CD4-positive, alpha-beta memory T cell (primary cell): ENCODE data around the gene DGKG. TPM values are rescaled to one million over a fixed set of nuclear protein-coding genes. Genes with fewer than 3 reads are reported as not detected.

ENCODE experiments used
- CTCF ChIA-PET: fragments of 350-600 bp; sonication (Branson Sonifier 250); formaldehyde crosslinking; loops from one replicate; lab custom pipeline; 2021; ENCODE audit warnings: inconsistent platforms; ENCODE audit not compliant: partially characterized antibody; lab: Charles Lee
- POLR2A ChIA-PET: fragments of 350-600 bp; sonication (Branson Sonifier 250); formaldehyde crosslinking; loops from one replicate; lab custom pipeline; 2021; ENCODE audit not compliant: partially characterized antibody; lab: Charles Lee
- DNase-seq, 5 donors: peaks; one replicate each; pipeline versions ENCODE4 v3.0.0 to v3.0.0-alpha.2; 2020 to 2022; ENCODE audit warnings: mixed read lengths in 1 of 5
- H3K27ac ChIP-seq: one replicate; pipeline ENCODE4 v1.7.0; 2013; ENCODE audit warnings: low read depth, low read length
- H3K27me3 ChIP-seq: 2 replicates; pipeline ENCODE4 v1.7.0; 2013; ENCODE audit warnings: mild to moderate bottlenecking, low read length, moderate library complexity; ENCODE audit not compliant: insufficient read depth
- H3K36me3 ChIP-seq: 2 replicates; pipeline ENCODE4 v1.7.0; 2013; ENCODE audit warnings: mild to moderate bottlenecking, low read length, moderate library complexity; ENCODE audit not compliant: insufficient read depth
- H3K4me1 ChIP-seq: 2 replicates; pipeline ENCODE4 v1.7.0; 2013; ENCODE audit warnings: mild to moderate bottlenecking, low read length, moderate library complexity; ENCODE audit not compliant: insufficient read depth
- H3K4me3 ChIP-seq, 2 donors: one replicate each; pipeline ENCODE4 v1.7.0; 2013; ENCODE audit warnings: low read length in 2 of 2, mild to moderate bottlenecking in 1 of 2
- H3K9me3 ChIP-seq, 2 donors: one replicate each; pipeline ENCODE4 v1.7.0; 2013; ENCODE audit warnings: low read length in 2 of 2, control low read depth in 1 of 2; ENCODE audit not compliant: control insufficient read depth in 1 of 2
- H3K27ac Mint-ChIP-seq, 7 donors: one replicate each; pipeline ENCODE4 v1.8.0; 2020 to 2021; ENCODE audit warnings: mixed read lengths in 7 of 7, mild to moderate bottlenecking in 6 of 7, inconsistent platforms in 3 of 7, moderate library complexity in 3 of 7
- H3K27me3 Mint-ChIP-seq, 2 donors: one replicate each; pipeline ENCODE4 v1.8.0; 2020 to 2021; ENCODE audit warnings: mixed read lengths in 2 of 2
- H3K36me3 Mint-ChIP-seq, 2 donors: one replicate each; pipeline ENCODE4 v1.8.0; 2020 to 2021; ENCODE audit warnings: mixed read lengths in 2 of 2, inconsistent platforms in 1 of 2, mild to moderate bottlenecking in 1 of 2
- H3K4me1 Mint-ChIP-seq, 4 donors: one replicate each; pipeline ENCODE4 v1.8.0; 2020 to 2021; ENCODE audit warnings: mixed read lengths in 4 of 4, mild to moderate bottlenecking in 1 of 4
- H3K4me3 Mint-ChIP-seq, 8 donors: one replicate each; pipeline ENCODE4 v1.8.0; 2020 to 2021; ENCODE audit warnings: mixed read lengths in 8 of 8, mild to moderate bottlenecking in 7 of 8, moderate library complexity in 6 of 8, inconsistent platforms in 3 of 8
- H3K9me3 Mint-ChIP-seq, 8 donors: one replicate each; pipeline ENCODE4 v1.8.0; 2020 to 2021; ENCODE audit warnings: mixed read lengths in 8 of 8, mild to moderate bottlenecking in 5 of 8, inconsistent platforms in 3 of 8, moderate library complexity in 1 of 8
- intact Hi-C: fragments of 100-400 bp; cut with micrococcal nuclease; formaldehyde crosslinking; loops from one replicate; pipeline ENCODE4 v1.15.1; 2023
- polyA plus RNA-seq, 2 donors: library from polyadenylated mRNA; unstranded; fragments of 300-500 nt; fragmentation: Illumina TruSeq; gene quantifications; one replicate each; pipeline ENCODE4 v1.2.3, GENCODE V29; 2021
- total RNA-seq, 2 experiments: library from RNA; stranded (reverse); gene quantifications; one replicate each; pipeline ENCODE4 v1.2.3, GENCODE V29; 2021

Gene DGKG
- total and polyA plus RNA-seq, 4 experiments from 2014 or later = 0.75 TPM; not detected in 3

DNA sequence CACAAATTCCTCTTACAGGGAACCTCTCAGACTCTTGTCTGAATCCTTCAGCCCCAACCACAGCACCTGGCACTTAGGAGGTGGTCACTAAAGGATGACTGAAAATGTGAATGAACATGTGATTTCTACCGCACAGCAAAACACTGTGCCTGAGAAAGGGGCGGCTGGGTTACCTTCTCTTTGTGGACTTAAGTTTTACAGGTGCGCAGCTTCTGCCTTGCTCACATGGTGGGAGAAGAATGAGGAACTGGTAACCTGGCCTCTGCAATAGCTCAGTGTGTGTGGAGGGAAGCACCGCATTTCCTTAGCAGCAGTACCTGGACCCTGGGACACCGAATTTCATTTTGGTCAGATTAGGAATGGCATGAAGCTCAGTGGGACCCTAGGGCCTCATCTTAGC is 243.3 kb downstream of the DGKG start:
- Mint-ChIP-seq H3K27me3 (peaks cover 47 to 61% of the 10 kb centered on the region in 2 donors), H3K4me3 (no peak overlapping the region), H3K4me1 (peaks cover 0 to 2% (median 0%) of the 10 kb centered on the region in 4 donors), H3K9me3 (peaks cover 0 to 3% (median 0%) of the 10 kb centered on the region in 8 donors), H3K36me3 (no peaks in the 10 kb centered on the region), H3K27ac (no peak overlapping the region)
- H3K36me3 ChIP-seq = no peaks in the 10 kb centered on the region
- no peak overlapping the region for H3K4me3 ChIP-seq
- H3K9me3 ChIP-seq = no peaks in the 10 kb centered on the region
- POLR2A ChIA-PET = no interaction called here
- CTCF ChIA-PET = no interaction called here
- no peak for DNase-seq
- H3K4me1 ChIP-seq = no peaks in the 10 kb centered on the region
- no peak overlapping the region for H3K27ac ChIP-seq
- H3K27me3 ChIP-seq = peaks cover 4% of the 10 kb centered on the region
- intact Hi-C loops = no loop called here

DNA sequence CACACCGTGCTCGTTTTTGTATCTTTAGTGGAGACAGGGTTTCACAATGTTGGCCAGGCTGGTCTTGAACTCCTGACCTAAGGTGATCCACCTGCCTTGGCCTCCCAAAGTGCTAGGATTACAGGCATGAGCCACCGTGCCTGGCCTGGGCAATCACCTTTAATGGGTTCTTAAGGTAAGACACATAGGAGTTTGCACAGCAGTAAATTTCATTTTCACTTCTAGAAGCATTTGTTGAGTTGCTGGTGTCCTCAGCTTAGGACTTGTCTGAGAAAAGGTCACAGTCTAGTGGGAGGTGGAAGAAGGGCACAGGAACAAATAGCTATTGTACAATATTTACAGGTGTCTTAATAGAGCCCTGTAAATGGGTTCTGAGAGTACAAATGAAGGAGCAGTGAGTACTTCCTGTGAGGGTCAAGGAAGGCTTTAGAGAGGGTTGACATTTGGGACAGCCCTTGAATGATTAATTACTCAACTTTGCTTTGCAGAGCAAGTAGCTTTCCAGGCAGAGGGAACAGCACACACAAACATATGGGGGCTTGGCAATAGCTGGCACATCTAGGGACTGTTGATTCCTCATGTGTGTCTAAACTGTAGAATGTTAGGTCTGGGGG is 244.4 kb downstream of the DGKG start:
- Histone ChIP-seq H3K4me1 (no peaks in the 10 kb centered on the region), H3K4me3 (no peak overlapping the region), H3K9me3 (no peaks in the 10 kb centered on the region), H3K36me3 (no peaks in the 10 kb centered on the region), H3K27ac (no peak overlapping the region), H3K27me3 (peaks cover 4% of the 10 kb centered on the region)
- POLR2A ChIA-PET = no interaction called here
- Mint-ChIP-seq H3K4me1 (peaks cover 0 to 2% (median 0%) of the 10 kb centered on the region in 4 donors), H3K9me3 (peaks cover 0 to 3% (median 0%) of the 10 kb centered on the region in 8 donors), H3K27ac (no peak overlapping the region), H3K27me3 (peaks cover 51 to 58% of the 10 kb centered on the region in 2 donors), H3K36me3 (no peaks in the 10 kb centered on the region), H3K4me3 (no peak overlapping the region)
- CTCF ChIA-PET = no interaction called here
- intact Hi-C loops = no loop called here
- DNase-seq = no peak

DNA sequence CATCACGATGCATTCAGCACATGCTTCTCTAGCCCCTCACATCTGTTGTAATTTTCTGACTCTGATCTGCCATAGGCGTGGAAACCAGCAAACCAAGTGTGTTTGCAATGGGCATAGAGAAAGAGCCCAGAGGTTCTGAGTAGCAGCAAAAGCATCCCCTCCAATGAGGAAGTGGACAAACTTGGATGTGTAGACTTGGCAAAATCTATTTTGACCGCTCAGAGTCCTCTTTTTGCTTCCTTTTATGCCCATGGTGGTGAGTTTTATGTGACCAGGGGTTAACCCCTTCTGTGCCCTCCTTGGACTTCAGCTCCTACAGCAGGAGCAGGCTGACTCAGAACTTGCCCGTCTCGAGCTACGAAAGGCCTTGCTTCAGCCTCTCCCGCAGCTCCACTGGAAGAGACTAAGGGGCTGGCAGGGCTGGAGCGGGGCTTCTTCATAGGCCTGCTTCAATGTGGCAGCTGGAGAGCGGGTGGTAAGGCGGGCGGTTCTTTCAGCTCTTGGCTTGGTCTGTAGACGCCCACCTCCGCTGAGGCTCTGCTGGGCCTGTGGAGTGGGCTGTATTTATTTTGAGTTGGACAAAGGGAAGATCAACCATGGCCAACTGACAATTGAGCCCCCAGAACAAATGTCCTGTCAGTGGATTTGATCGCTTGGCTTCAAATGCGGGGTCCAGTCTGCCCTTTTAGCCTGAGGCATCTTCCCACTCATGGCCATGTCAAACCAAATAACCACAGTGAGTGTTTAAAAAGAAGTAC is 246.6 kb downstream of the DGKG start:
- no peak overlapping the region for H3K4me3 ChIP-seq
- peaks cover 0 to 3% (median 0%) of the 10 kb centered on the region in 8 donors for H3K9me3 Mint-ChIP-seq
- intact Hi-C loops = no loop called here
- H3K36me3 Mint-ChIP-seq = no peaks in the 10 kb centered on the region
- no peaks in the 10 kb centered on the region for H3K36me3 ChIP-seq
- H3K4me1 Mint-ChIP-seq = peaks cover 6 to 11% (median 8%) of the 10 kb centered on the region in 4 donors
- peak overlapping the region in 1 of 7 donors; percentile 7 for H3K27ac Mint-ChIP-seq
- H3K27me3 Mint-ChIP-seq = peaks cover 64 to 65% of the 10 kb centered on the region in 2 donors
- peaks cover 15% of the 10 kb centered on the region for H3K27me3 ChIP-seq
- no peak overlapping the region for H3K4me3 Mint-ChIP-seq
- H3K27ac ChIP-seq = no peak overlapping the region
- CTCF ChIA-PET = no interaction called here
- POLR2A ChIA-PET = no interaction called here
- peaks cover 2% of the 10 kb centered on the region for H3K4me1 ChIP-seq
- DNase-seq = no peak
- no peaks in the 10 kb centered on the region for H3K9me3 ChIP-seq

DNA sequence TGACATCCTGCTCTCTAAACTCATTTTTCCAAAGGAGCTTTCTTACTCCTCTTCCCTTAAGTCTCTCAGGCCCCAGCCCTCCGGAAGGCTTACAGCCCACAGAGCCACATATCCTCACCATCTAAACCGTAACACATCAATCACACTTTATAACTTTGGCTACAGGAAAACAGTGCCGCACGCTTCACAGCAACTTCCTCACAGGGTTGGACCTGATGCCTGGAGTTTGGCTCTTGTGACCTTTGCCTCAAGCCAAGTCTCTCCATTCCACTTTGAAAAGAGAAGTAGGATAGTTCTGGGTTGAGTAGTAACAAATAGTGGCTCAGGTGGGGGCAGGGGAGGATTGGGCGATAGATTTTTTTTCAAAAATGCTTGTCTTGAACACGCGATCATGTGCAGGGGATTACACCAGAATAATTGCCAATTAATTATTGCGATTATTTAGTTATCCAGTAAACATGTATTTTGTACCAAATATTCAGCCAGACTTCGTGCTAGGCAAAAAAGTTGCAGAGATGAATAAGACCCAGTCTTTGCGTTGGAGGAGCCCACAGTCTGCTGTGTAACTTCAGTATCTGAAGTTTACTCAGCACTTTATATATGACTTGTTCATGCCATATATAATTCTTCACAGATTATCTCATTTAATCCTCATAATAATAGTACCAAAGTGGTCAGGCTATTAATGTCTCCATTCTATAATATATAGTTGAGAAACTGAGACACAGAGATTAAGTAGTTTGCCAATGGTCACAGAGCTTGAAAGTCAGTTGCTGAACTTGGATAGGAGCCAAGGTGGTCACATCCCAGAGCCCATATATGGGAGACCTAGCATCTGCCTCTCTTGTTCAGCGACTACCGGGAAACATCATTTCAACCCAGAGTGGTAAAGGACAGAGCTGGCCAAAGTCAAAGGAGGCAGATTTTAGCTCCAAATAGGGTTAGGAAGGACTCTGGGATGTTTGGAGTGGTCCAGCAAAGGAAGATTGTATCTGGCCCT is 250.8 kb downstream of the DGKG start:
- DNase-seq = no peak
- H3K9me3 Mint-ChIP-seq = peaks cover 0 to 4% (median 0%) of the 10 kb centered on the region in 8 donors
- Histone ChIP-seq H3K27me3 (peaks cover 46% of the 10 kb centered on the region), H3K4me3 (no peak overlapping the region), H3K9me3 (no peaks in the 10 kb centered on the region), H3K27ac (no peak overlapping the region), H3K4me1 (peaks cover 35% of the 10 kb centered on the region), H3K36me3 (no peaks in the 10 kb centered on the region)
- ChIA-PET POLR2A (no interaction called here), CTCF (interaction anchor here (1.2 to 2.2 kb wide), 3 partner anchors 20 to 506 kb away, joined by 3 to 6 read pairs (median 3); no protein-coding TSS in a partner anchor)
- H3K4me1 Mint-ChIP-seq = peaks cover 22 to 43% (median 31%) of the 10 kb centered on the region in 4 donors
- peaks cover 0 to 4% of the 10 kb centered on the region in 2 donors for H3K36me3 Mint-ChIP-seq
- H3K27ac Mint-ChIP-seq = peak overlapping the region in 2 of 7 donors; percentile 74 to 92
- H3K27me3 Mint-ChIP-seq = peaks cover 64 to 67% of the 10 kb centered on the region in 2 donors
- H3K4me3 Mint-ChIP-seq = peak overlapping the region in 5 of 8 donors; percentile 23 to 97 (median 45)
- intact Hi-C loops = no loop called here

DNA sequence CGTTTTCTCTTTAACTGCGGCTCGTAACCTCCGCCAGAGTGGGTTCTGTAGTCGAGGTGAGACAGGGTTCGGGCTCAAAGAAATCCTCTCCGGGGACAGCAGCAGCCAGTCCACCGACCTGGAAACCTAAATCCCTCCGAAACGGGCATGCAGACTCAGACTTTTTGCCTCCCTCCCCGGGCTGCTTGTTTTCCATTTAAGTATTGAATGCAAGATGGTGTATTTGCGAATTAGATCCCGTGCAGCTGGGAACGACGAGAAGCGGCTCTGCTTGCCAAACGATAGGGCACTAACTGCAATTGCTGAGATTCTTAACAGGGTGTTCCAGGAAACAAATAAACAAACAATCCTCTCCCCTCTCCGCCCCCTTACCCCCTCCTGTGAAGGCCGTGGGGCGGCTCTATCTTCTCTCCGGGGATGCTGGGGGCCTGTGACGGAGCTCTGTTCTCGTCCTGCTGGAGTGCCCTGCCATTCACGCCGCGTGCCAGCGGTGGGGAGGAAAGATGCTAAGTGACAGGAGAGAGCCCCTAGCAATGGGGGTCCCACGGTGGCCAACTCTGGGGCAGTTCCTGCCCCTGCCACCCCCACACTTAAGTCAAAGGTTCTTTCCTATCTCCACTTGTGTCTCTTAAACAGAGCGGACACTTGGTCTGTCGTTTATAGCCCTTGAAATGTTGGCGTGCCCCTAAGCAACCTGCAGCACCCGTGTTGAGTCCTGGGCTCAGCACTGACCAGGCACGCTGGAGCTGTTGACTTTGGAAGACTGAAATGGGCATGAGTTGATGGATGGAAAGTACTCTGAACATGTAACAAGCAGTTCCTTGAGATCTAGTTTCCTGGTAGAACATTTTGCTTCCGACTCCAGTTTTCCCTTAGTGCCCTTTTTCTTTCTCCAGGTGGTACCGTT is 251.9 kb downstream of the DGKG start:
- peak overlapping the region in 4 of 7 donors; percentile 8 to 92 (median 30) for H3K27ac Mint-ChIP-seq

More for the DNA sequence above, 251.9 kb downstream of the DGKG start:
- no peaks in the 10 kb centered on the region for H3K36me3 ChIP-seq
- peaks cover 35% of the 10 kb centered on the region for H3K4me1 ChIP-seq
- Mint-ChIP-seq H3K36me3 (peaks cover 0 to 4% of the 10 kb centered on the region in 2 donors), H3K27me3 (peaks cover 58 to 70% of the 10 kb centered on the region in 2 donors), H3K4me1 (peaks cover 22 to 43% (median 31%) of the 10 kb centered on the region in 4 donors), H3K9me3 (peaks cover 0 to 4% (median 0%) of the 10 kb centered on the region in 8 donors), H3K4me3 (peak overlapping the region; percentile 86 to 97 (median 96))
- intact Hi-C loops = no loop called here
- H3K4me3 ChIP-seq = peak overlapping the region; percentile 58 to 61
- peaks cover 55% of the 10 kb centered on the region for H3K27me3 ChIP-seq
- H3K27ac ChIP-seq = no peak overlapping the region
- CTCF ChIA-PET = interaction anchor here (1.1 to 2.2 kb wide), 4 partner anchors 22 to 507 kb away, joined by 3 to 6 read pairs (median 3); no protein-coding TSS in a partner anchor
- peak in 2 of 5 donors; percentile 10 to 13 for DNase-seq
- no peaks in the 10 kb centered on the region for H3K9me3 ChIP-seq
- POLR2A ChIA-PET = no interaction called here
